ENCODE measurements around the gene SASH1.
"Not testable (repeated sequence)": the region's sequence is repeated elsewhere in the genome, so short reads cannot be mapped to it uniquely, and the experiment has no call there.

Gene SASH1

GRCh38 chr6:148370176-148370575 lies 27.5 kb downstream of the SASH1 start:
- DNase-seq = no peak

DNA sequence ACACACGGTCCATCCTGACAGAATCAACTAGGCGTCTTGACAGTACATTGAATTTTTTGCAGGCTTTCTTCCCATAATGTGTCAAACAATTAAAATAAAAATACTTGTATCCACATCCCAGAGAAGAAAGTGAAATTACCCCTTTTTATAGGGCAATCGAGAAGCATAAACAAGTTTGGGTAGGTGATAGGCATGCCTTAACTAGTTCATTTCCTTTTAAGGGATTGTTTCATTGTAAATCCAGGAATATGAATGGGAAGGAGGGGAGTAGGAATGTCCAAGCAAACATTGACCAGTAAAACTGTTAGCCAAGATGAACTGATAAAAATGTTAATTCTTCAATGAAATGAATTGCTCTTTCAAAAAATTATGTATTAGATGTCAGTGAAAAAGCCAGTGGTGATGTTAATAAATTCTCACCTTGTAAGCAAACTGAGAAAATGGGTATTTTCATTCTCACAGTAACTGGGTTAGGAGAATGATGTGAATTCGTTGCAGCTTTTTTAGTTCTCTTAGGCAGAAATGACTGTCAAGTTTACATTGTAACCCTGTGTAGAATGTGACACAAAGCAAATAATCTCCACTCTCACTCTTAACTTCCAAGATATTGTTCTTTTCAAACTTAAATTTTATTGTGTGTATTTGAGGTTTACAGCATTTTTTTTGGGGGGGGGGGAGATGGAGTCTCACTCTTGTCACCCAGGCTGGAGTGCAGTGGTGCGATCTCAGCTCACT lies 31.6 kb downstream of the SASH1 start:
- no peak for DNase-seq

- DNase-seq = no peak
These were observed 32.8 kb downstream of the SASH1 start for GRCh38 chr6:148375401-148375800.

DNA sequence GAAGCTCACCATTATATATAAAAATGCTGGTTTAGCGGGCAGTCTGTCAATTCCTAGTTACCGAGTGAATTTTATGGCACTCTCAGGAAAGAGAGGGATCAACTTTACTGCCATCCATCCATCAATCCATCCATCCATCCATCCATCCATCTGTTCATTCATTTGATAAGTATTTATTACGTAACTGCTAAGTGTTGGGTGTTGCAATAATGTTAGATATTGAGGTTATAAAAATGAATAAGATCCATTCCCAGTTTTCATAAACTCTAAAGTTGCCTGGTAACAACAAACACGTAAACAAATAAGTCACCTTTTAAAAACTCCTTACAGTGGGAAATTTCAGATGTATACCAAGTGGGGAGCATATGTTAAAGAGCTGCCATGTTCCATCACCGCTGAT lies 36.8 kb downstream of the SASH1 start:
- DNase-seq = no peak

- DNase-seq = no peak
These were observed 37.5 kb downstream of the SASH1 start for GRCh38 chr6:148379966-148380713.

DNA sequence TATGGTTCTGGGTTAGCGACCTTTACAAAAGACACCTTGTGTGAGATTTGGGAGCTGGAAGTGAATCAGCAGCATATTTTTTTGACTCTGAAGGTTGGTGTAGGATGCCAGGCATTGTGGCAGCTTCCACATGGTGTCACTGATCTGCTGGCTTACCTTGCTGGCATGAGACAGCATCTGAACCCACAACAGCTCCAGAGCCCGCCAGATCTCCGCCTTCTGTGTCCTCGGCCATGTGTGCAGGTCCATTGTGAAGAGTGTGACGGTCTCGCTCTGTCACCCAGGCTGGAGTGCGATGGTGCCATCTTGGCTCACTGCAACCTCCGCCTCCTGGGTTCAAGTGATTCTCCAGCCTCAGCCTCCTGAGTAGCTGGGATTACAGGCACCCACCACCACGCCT lies 39.4 kb downstream of the SASH1 start:
- not testable (repeated sequence) for DNase-seq

DNA sequence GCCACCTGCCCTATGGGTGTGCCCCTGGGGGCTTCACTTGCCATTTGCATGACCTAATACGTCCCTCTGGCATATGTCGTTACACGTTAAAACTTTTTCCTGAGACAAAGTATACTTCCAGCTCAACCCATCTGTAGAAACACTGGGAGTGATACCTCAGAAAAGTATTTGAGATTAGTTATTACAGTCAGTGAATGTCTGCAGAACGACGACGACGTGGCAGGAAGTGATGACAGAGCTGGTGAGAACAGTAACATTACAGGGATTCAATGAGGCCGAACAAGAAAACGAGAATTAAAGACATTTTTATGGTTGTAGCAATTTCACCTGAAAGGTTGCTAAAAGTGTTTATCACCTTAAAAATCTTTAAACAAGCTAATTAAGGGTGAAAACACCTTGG lies 40.2 kb downstream of the SASH1 start:
- no peak for DNase-seq

DNA sequence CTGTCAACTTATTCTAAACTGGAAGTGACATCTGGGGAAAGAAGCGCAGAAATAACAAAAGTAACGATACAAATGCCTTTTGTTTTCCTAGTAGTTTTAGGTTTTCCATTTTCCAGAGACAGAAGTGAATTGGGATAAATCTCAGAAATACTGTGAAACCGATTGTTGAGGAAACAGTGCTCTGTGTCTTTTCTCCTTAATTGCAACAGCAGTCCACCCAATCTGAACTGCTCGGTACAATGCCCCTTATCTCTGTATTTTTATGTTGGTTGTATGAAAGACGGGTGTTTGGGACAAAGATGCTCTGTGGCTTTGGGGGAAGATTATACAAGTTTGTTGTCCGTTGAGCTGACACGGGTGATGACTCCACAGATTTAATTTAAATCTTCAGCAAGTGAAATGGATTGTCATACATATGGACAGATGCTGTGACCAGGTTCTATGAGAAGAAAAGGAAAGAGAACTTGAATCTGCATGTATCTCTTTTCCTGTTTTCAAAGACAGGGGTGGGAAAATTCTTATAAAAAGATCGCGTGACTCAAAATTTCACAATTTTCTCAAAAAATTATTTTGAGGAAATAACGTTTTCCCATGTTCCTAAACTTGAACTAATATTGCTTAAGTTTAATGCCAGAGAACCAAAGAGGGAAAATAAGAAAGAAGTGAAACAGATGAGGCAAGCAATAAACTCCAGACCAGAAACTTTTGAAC lies 41.2 kb downstream of the SASH1 start:
- no peak for DNase-seq

- DNase-seq = no peak
These were observed 42.7 kb downstream of the SASH1 start for GRCh38 chr6:148385379-148385778.

DNA sequence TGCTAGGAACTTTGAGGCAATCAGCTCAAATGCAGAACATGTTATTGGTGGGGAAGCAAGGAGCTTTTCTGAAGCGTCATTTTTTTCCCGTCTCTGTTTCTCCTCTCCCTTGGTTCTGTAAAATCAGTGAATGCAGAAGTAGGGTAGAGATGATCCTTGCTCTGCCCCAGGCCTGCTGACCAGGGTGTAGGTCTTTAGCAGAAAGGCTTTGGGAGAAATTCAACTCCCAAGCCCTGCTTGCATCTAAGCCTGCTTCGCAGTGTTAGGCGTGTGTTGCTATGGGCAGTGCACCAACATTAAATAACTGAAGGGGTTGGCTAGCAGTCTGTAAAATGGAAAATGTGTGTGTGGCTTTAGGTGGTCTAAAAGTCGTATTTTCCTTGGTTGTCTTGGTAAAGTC lies 45.9 kb downstream of the SASH1 start:
- DNase-seq = no peak

DNA sequence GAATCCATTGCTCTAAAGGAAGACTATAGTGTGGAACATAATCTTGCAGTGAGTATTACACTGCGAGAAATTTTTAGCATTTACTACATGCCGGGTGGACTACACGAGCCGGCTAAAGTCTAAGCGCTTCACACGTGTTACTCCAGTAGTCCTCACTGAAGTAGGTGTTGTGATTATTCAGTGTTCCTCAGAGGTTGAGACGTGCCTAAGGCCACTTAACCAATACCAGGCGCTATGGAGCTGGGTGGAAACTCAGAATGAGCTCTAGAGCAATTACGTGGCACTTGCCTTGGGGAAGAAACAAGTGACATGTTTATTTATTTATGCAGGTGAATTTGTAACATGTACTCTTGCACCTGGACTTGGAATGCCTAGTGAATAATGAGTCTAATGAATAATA lies 46.4 kb downstream of the SASH1 start:
- no peak for DNase-seq

DNA sequence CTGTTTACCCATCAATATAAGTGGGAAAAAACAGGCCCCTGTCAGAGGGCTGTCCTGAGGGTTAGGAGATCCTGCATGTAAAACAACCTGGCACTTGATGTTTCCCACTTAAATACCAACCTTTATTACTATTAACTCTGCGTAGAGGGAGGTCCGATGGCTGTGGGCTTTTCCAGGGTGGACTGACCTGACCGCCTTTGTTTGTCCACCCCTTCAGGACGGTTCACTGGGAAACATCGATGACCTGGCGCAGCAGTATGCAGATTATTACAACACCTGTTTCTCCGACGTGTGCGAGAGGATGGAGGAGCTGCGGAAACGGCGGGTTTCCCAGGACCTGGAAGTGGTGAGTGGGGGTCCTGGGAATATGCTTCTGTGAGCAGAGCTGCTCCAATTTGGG lies 47.3 kb downstream of the SASH1 start:
- no peak for DNase-seq

GRCh38 chr6:148392127-148392526 lies 49.5 kb downstream of the SASH1 start:
- DNase-seq = not testable (repeated sequence)

DNA sequence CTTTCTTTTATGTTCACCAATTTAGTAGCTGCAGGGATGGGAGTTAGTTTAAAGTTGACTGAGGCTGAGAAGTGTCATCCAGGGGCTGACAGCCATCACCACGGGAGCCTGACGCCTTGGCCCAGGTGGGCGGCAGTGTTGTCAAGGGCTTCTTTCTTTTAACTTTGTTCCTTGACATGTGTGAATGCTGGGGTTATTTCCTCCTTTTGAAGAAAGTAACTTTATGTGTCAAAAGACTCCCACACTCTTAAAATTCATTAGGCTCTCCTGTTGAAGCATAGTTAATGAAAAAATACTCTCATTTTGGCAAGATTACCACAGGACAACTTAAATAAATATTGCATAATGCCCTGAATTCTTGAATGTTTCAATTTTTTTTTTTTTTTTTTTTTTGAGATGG lies 50.0 kb downstream of the SASH1 start:
- no peak for DNase-seq

- DNase-seq = no peak
These were observed 53.0 kb downstream of the SASH1 start for GRCh38 chr6:148395583-148396101.

- DNase-seq = no peak
These were observed 53.8 kb downstream of the SASH1 start for GRCh38 chr6:148396411-148396810.

DNA sequence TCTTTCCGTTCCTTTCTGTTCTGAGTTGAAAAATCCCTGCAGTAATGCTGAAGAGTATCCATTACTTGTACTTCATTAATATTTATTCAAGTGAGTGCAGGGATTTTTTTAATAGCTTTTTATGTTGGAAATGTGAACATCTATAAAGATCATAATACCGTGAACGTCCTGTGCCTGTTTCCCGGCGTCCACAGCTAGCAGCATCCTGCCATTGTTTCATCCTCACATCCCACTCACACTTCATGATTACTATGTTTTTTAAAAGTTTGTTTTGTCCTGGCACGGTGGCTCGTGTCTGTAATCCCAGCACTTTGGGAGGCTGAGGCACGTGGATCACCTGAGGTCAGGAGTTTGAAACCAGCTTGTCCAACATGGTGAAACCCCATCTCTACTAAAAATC lies 54.3 kb downstream of the SASH1 start:
- DNase-seq = no peak

DNA sequence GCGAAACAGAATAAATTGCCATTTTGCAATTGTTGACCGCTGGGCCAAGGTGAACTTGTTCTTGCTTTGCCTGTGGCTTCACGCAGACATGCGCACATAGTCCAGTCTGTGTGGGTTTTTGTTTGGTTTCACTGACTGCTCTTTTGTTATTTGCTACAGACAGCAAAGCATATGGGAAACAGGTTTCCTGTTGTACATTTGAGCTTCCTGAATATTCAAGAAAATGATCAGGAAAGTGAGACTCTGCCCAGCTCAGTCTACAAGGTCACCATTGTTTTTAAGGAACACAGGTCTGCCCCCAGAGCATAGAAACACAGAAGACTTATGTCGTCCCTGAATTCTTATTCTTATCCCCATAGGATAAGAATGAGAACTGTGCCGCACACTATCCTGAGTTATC lies 55.6 kb downstream of the SASH1 start:
- no peak for DNase-seq

DNA sequence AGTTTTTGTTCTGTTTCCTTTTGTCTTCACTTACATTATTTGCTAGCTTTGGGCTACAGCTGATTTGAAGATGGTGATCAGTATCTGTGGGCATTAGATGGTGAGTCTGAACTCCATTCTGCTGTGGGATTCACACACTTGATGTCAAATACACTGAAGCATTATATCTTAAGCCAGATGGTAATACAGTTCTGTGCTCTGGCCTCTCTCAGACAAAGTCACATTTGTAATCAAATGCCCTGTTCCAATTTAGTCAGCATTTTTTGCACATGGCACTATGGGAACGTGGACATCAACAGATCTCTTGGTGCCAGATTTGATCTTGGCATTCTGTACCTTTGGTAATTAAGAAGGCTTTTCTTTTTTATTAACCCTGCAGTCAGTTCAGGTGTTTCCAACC lies 56.0 kb downstream of the SASH1 start:
- DNase-seq = no peak

DNA sequence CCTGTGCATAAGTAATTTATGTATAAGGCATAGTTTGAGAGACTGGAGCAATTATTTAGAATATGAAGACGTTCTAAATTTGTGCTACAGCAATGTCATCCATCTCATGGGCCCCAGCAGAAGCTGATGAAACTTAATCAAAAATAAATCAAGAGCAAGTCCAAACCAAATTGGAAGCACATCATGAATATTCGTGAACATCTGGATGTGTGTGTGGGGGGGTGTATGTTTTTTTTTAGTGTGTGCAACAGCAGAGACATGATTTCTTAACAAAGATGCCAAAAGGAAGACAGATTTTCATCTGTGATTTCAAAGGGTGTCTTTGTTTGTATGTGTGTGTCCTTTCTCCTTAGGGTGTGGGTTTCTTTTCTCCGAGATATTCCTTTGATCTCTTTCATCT lies 58.9 kb downstream of the SASH1 start:
- DNase-seq = no peak

DNA sequence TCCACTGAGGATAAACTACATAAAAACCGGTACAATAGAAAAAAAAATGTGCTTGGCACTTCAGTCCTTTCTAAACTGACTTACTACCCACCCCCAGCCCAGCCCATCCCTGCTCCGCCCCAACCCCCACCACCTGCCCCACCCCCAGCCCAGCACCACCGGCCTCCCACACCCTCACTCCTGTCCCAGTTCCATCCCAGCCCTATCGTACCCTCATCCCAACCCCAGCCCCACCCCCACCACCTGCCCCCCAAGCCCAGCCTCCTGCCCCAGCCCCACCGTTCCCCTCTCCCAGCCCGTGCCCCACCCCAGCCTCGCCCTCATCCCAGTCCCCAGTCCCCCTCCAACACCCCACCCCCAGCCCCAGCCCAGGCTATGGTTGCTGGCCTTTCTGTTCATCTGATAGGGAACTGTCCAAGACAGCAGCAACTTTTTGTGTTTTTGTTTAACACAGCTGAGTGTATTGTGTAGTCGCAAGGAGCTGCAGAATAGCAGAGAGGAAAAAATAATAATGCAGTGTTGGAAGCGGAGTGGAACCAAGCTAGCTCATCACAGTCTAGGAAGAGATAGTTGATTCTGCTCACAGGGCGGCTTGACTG lies 61.9 kb downstream of the SASH1 start:
- DNase-seq = no peak

DNA sequence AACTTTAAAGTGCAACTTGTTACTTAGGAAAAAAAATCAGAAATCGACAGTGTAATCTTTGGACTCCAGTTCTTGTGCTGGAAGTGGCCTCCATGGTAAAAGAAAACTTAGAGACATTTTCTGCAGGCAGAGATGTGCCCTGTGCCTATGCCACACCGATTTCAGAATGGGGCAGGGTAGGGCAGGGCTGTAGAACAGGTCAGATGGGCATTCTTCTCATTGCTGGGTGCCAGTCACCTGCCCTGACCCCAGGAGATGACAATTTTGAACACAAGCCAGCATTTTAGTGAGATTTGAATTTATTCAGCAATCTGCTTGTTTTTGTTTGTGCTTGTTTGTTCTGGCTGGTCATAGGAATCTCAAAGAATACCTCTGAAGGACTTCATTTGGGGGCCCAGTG lies 63.3 kb downstream of the SASH1 start:
- no peak for DNase-seq

Data from CD4-positive, alpha-beta T cell treated with Interferon gamma for 1 hour (primary cell).